Effector memory CD4-positive, alpha-beta T cell (primary cell): ENCODE results near the gene DNASE1L1.
A peak's percentile ranks its signal among the peaks of the same experiment; 100 is the strongest.

Source experiments
- DNase-seq, 3 donors: peaks; one replicate each; pipeline ENCODE4 v3.0.0-alpha.2; 2020
- H3K27ac ChIP-seq: 2 replicates; pipeline ENCODE4 v1.7.0; 2013; ENCODE audit warnings: mild to moderate bottlenecking, low read length, moderate library complexity; ENCODE audit not compliant: insufficient read depth, poor library complexity, severe bottlenecking
- H3K27me3 ChIP-seq: replicated peaks from 2 replicates; pipeline ENCODE4 v1.7.0; 2013; ENCODE audit warnings: mild to moderate bottlenecking, low read length; ENCODE audit not compliant: insufficient read depth, control insufficient read depth, poor library complexity, severe bottlenecking
- H3K36me3 ChIP-seq: 2 replicates; pipeline ENCODE4 v1.7.0; 2013; ENCODE audit warnings: mild to moderate bottlenecking, low read length, moderate library complexity; ENCODE audit not compliant: control insufficient read depth, insufficient read depth
- H3K4me1 ChIP-seq: 2 replicates; pipeline ENCODE4 v1.7.0; 2013; ENCODE audit warnings: low read length, mild to moderate bottlenecking; ENCODE audit not compliant: control insufficient read depth, insufficient read depth, poor library complexity, severe bottlenecking
- H3K4me3 ChIP-seq: 2 replicates; pipeline ENCODE4 v1.7.0; 2013; ENCODE audit warnings: low read length, low read depth, mild to moderate bottlenecking; ENCODE audit not compliant: insufficient read depth, poor library complexity, severe bottlenecking
- H3K9me3 ChIP-seq: 2 replicates; pipeline ENCODE4 v1.7.0; 2013; ENCODE audit warnings: mild to moderate bottlenecking, low read length, moderate library complexity; ENCODE audit not compliant: control insufficient read depth

Gene DNASE1L1

DNA sequence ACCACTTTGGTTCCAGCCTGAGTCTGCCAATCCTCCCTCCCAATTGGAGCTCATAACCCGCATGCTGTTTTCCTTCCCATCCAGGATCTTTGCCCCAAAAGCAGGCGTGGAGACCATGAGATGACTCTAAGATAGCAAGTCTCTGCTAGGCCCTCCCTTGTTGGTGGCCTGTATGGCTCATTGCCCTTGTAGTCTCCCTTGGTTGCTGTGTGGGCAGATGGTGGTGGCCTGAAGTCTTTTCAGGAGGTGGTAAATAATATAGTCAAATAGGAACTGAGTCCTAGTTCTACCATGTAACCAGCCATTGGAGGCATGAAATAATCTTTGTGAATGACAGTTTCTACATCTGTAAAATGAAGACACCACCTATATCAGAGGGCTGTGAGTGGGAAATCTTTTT lies 20.7 kb upstream of the DNASE1L1 start:
- no peak for DNase-seq
- no peak overlapping the region for H3K27ac ChIP-seq
- H3K4me3 ChIP-seq: no peak overlapping the region

DNA sequence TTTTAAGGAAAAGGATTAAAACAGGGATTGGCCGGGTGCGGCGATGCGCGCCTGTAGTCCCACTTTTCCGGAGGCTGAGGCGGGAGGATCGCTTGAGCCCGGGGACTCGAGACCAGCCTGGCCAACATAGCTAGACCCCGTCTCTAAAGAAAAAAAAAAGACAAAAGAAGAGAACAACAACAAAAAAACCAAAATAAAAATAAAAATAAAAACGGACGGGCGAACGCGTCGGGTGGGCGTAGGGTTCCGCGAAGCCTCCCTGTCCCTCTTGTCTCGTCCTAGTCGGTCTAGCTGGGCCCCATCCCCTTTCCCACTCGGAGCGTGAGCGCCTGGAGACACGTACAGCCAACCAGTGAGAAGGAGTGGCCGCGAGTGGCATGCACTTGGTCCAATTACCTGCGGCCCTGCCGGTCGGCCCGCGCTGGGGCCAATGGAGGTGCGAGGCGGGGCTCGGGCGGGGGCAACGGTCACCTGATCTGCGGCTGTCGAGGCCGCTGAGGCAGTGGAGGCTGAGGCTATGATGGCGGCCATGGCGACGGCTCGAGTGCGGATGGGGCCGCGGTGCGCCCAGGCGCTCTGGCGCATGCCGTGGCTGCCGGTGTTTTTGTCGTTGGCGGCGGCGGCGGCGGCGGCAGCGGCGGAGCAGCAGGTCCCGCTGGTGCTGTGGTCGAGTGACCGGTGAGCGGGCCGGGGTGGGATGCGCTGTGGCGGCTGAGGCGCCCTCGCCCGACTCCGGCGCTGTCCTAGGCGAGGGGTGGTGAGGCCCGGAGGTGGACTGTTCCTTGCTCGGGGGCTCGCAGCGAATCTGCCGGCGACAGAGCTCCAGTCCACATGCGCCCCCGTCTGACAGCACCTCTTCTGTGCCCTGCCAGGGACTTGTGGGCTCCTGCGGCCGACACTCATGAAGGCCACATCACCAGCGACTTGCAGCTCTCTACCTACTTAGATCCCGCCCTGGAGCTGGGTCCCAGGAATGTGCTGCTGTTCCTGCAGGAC lies 19.4 kb upstream of the DNASE1L1 start, which contains the start of gene ATP6AP1:
ATP6AP1 (plus strand) TSS at position 502 of the 996 bp plus-strand sequence; CDS start at position 518, 16 bp downstream.
- no peaks in the 10 kb centered on the region for H3K27me3 ChIP-seq
- H3K4me3 ChIP-seq: peak within 1 kb of the TSS; percentile 52
- H3K36me3 ChIP-seq: peaks cover 6% of the 10 kb centered on the region
- H3K27ac ChIP-seq: peak within 1 kb of the TSS; percentile 58
- H3K4me1 ChIP-seq: peaks cover 3% of the 10 kb centered on the region
- peak; percentile 76 to 83 (median 83) for DNase-seq
- no peaks in the 10 kb centered on the region for H3K9me3 ChIP-seq

More for the DNA sequence above, 20.7 kb upstream of the DNASE1L1 start:
- Histone ChIP-seq H3K4me1 (peaks cover 3% of the 10 kb centered on the region), H3K36me3 (peaks cover 10% of the 10 kb centered on the region), H3K9me3 (no peaks in the 10 kb centered on the region), H3K27me3 (no peaks in the 10 kb centered on the region)

DNA sequence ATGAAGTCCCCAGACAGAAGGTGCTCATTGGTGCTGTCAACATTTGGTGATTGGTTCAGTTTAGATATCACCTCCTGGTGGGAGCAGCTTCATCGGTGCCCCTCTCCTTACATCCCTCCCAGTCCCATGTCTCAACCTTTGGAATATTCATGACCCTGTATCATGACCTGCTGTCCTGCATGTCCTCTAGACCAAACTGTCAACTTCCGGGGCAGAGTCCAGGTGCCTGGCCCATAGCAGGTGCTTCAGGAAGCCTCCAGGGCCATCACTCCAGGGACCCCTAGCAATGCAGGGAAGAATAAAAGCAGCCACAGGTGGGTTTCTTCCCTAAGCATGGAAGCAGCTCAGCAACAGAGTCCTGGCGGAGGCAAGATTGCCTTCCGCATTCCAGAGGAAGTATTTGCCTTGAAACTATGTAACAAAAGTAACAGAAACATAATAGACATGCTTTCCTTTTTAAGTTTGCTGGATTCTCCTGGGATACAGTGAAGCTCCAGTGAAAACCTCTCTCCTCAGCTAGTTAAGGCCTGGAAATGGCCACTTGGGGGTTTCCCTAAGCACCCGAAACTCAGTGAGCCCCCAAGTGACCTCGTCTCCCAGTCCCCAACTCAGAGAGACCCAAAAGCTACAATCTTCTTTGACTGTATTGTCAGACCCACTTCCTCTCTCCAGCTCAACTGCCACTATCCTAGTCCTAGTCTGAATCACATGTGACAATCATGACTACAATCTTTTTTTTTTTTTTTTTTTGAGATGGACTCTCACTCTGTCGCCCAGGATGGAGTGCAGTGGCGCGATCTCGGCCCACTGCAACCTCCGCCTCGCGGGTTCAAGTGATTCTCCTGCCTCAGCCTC lies 18.1 kb upstream of the DNASE1L1 start:
- Histone ChIP-seq H3K36me3 (peaks cover 6% of the 10 kb centered on the region), H3K9me3 (no peaks in the 10 kb centered on the region), H3K27ac (no peak overlapping the region), H3K4me3 (no peak overlapping the region), H3K27me3 (no peaks in the 10 kb centered on the region), H3K4me1 (peaks cover 3% of the 10 kb centered on the region)
- DNase-seq: no peak

DNA sequence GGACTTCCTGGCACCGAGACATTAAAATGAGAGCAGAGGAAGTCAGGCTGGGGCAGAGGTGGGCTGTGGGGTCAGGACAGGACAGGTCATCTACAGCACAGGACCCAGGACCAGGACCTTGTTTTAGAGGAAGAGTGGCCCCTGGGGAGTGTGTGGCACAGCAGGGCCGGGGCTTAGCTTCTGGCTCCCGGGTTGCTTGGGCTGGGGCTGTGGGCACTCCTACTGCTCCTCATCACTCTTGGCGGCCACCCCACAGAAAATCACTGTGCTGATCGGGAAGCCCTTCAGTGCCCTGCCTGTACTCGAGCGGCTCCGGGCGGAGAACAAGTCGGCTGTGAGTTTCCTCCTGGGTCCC lies 11.3 kb upstream of the DNASE1L1 start:
- Histone ChIP-seq H3K36me3 (no peaks in the 10 kb centered on the region), H3K4me1 (no peaks in the 10 kb centered on the region), H3K27me3 (no peaks in the 10 kb centered on the region), H3K27ac (no peak overlapping the region), H3K4me3 (no peak overlapping the region), H3K9me3 (no peaks in the 10 kb centered on the region)
- DNase-seq: no peak

DNA sequence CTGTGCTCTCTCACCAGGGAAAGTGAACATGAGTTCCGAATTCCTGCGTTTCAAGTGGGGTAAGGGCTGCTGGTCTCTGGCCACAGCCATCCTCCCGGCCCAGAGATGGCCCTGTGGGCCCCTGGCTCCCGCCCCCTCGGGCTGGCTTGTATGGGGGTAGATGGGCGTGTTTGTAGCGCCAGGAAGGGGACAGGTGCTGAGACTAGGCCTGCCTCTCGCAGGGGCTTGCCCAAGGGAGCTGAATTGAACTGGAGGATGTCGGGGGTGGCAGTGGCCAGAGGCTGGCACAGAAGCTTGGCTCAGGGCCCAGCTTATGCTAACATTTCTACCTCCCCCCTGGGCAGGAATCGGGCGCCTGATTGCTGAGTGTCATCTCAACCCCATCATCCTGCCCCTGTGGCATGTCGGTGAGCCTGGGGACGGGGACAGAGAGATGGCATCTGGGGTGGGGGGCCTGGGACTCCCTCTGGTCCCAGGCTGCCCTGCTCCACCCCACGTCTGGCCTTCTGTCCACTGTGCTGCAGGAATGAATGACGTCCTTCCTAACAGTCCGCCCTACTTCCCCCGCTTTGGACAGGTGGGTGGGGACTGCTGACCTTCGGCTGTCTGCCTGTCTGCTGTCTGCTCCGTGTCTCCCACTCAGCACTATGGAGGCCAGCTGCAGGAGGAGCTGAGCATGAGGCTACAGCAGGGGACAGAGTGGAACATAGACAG lies 10.8 kb upstream of the DNASE1L1 start:
- Histone ChIP-seq H3K36me3 (no peaks in the 10 kb centered on the region), H3K27me3 (no peaks in the 10 kb centered on the region), H3K27ac (no peak overlapping the region), H3K4me1 (no peaks in the 10 kb centered on the region), H3K9me3 (no peaks in the 10 kb centered on the region), H3K4me3 (no peak overlapping the region)
- DNase-seq: no peak

DNA sequence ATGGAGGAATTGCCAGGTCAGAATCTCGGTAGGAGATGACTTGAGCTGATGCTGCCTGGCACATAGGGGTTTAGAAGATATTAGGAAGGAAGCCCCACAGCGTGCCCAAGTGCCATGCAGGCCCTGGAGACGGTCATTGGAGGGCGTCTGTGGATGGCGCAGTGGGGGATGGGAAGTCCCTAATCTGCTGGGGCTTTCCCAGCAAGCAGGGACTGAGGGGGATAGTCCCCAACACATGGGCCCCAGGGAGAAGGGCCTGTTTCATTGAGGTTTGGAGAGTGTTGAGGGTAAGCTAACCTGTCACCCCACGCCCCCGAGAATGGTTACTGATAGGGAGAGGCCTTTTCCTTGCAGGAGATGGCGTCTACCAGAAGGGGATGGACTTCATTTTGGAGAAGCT lies 10.1 kb upstream of the DNASE1L1 start:
- Histone ChIP-seq H3K36me3 (no peaks in the 10 kb centered on the region), H3K4me3 (no peak overlapping the region), H3K27ac (no peak overlapping the region), H3K4me1 (no peaks in the 10 kb centered on the region), H3K27me3 (no peaks in the 10 kb centered on the region), H3K9me3 (no peaks in the 10 kb centered on the region)
- DNase-seq: no peak

DNA sequence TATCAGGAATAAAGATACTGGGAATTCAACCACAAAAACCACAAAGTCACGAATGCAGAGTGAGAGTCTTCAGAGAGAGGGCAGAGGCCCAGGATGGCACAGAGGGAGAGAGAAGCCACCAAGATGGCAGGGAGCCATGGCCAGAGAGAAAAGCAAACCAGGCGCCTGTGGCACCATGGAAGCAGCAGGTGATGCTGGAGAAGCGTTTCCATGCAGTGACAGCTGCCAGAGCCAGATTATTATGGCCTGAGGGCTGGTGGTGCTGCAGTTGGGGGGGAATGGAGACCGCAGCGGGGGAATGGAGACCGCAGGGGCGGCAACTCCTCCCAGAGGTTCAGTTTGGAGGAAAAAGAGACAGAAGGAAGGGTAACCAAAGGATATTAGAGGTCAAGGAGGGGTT lies 8.1 kb upstream of the DNASE1L1 start:
- H3K27ac ChIP-seq: no peak overlapping the region
- peaks cover 7% of the 10 kb centered on the region for H3K4me1 ChIP-seq
- no peaks in the 10 kb centered on the region for H3K9me3 ChIP-seq
- no peaks in the 10 kb centered on the region for H3K27me3 ChIP-seq
- DNase-seq: no peak
- H3K4me3 ChIP-seq: no peak overlapping the region
- H3K36me3 ChIP-seq: no peaks in the 10 kb centered on the region

DNA sequence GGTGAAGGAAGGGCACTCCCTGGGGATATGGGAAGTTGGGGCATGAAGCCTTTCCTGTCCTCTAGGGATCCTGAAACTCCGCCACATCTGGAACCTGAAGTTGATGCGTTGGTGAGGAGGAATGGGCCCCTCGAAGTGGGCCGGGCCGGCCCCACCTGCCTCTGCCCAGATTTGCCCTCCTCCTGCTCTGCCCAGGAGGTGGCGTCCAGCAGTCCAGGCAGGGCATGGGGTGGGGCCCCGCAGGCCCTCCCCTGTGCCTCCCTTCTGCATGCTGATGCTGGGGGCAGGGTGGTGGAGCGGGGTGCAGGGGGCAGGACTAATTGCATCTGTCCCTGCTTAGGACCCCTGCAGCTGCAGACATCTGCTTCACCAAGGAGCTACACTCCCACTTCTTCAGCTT lies 4.1 kb upstream of the DNASE1L1 start:
- Histone ChIP-seq H3K4me1 (peaks cover 9% of the 10 kb centered on the region), H3K36me3 (no peaks in the 10 kb centered on the region), H3K4me3 (no peak overlapping the region), H3K27ac (no peak overlapping the region), H3K9me3 (no peaks in the 10 kb centered on the region), H3K27me3 (no peaks in the 10 kb centered on the region)
- DNase-seq: no peak

DNA sequence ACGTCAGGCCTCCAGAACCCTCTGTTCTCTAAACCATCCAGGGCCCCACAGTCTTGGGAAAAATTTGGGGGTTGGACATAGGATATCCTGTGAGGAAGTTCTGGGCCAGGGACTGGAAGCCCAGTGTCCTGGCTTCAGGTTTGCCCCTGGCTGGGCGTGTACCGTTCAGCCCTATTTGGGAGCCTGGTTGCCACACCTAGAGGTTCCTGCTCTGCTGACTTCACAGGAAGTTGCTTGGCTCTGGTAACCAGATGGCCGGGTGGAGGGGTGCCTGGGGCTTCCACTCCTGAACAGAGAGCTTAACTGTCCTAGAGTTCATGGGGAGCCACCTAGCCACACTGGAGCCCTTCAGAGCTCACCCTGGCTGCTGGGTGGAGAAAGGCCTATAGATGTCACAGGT lies 3.4 kb upstream of the DNASE1L1 start:
- H3K4me1 ChIP-seq: peaks cover 9% of the 10 kb centered on the region
- no peaks in the 10 kb centered on the region for H3K9me3 ChIP-seq
- H3K36me3 ChIP-seq: no peaks in the 10 kb centered on the region
- DNase-seq: no peak
- H3K27me3 ChIP-seq: no peaks in the 10 kb centered on the region
- peak overlapping the region; percentile 62 for H3K4me3 ChIP-seq
- H3K27ac ChIP-seq: peak overlapping the region; percentile 70
